Epithelial cell of prostate (primary cell): ENCODE data around the gene KRT9.
A peak's percentile ranks its signal among the peaks of the same experiment; 100 is the strongest.
"Not testable (repeated sequence)": the region's sequence is repeated elsewhere in the genome, so short reads cannot be mapped to it uniquely, and the experiment has no call there.

Experiments
- DNase-seq: peaks from one replicate; pipeline ENCODE4 v3.0.0-alpha.2; 2011; ENCODE audit warnings: low read depth, low spot score
- H3K27ac ChIP-seq: fragments of 450-650 bp; 2 replicates; pipeline ENCODE4 v1.5.1; 2017; ENCODE audit warnings: mild to moderate bottlenecking

Gene KRT9

DNA sequence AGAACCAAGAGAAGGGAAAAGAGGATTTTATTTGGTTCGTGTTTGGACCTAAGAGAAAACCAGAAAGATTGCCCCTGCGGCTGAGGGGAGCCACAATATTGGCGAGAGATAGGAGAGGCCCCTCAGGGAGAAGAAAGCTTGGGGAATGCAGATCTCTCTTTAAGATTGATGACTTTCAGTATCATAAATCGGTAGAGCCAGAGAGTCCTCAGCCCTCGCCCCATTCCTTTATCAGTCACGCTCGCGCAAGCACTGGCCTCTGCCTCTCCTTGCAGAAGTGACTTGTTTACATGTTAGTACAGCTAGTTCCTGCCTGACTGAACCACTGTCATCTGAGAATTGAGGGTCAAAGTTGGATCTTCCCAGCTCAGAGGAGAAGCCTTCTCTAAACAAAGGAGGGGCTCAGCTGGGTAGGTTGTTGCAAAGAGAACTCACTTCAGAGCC, 22.2 kb downstream of the KRT9 start:
- H3K27ac ChIP-seq = peak overlapping the region; percentile 97
- no peak for DNase-seq

DNA sequence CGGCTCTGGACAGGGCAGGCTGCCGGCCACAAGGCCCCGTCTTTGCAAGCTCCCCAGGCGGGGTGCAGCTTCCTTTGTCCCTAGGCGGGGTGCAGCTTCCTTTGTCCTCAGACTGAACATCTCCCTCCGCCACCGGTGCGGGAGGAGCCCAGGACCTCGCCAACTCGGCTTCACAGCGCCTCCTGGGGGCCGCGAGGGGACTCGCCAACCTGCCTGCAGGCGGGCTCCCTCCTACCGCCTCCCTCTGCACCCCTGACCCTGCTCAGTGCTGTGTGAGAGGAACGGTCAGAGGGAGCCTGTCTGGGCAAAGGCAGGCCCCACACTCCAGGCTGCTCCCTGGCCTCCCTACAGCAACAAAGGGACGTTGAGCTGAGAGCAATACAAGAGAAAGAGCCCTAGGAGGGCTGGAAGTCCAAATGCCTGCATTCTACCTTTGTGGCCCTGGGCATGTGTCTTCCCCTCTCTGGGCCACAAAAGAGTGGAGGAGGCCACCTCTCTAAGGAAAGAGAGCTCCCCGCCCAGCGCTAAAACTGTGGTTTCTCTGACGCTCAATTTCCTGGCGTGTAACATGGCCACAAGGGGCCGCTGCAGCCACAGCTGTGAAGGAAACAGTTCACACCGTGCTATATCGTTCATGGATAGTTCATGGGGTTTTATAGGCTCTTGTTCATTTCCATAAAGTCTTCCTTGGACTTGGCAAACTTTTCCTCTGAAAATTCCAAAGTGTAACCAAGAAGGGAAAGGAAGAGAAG, 22.8 kb downstream of the KRT9 start:
- no peak for DNase-seq
- H3K27ac ChIP-seq = peak overlapping the region; percentile 97

DNA sequence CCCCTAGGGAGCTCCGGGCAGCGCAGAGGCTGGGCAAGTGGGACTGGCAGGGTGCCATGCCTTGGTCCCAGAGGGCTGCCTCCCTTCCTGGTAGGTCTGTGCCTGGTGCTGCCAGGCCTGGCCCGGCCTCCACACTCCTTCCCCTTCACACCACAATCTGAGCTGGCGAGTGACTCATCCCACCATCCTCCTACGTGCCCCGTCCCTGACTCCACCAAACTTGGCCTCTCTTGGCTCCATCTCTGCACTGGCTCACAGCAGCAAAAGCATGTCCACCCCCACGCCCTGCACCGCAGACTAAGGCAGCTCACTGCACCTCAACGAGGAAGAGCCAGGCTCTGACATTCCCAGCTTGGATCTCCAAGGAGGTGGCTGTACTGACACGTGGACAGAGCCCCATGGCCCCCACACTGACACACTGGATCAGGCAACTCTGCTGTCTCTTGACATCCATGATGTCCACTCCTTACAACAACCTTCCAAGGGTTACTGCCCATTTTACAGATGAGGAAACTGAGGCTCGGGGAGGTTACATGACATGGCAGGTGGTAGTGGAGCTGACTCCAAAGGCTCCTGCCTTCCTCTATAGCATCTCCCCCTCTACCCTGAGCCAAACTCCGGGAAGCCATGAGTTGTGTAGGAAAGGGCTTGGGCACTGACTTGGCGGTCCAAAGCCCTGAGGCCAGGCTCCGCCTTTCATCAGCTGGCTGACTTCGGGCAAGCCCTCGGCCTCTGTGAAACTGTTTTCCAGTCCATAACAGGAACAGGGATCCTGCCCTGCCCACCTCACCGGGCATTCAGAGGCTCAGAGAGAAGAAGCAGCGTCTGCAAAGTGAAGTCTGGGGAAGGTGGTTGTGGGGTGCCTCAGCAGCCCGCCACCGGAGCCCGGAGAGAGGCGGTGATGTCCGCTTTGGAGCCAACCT, 23.7 kb downstream of the KRT9 start:
- peak overlapping the region; percentile 97 for H3K27ac ChIP-seq
- DNase-seq = peak; percentile 97

GRCh38 chr17:41547378-41547841, 24.4 kb downstream of the KRT9 start:
- peak overlapping the region; percentile 97 for H3K27ac ChIP-seq
- no peak for DNase-seq

GRCh38 chr17:41546819-41547218, 25.0 kb downstream of the KRT9 start:
- DNase-seq = no peak
- H3K27ac ChIP-seq = peak overlapping the region; percentile 97

GRCh38 chr17:41545829-41546410, 25.9 kb downstream of the KRT9 start:
- no peak for DNase-seq

GRCh38 chr17:41544935-41545334, 26.9 kb downstream of the KRT9 start:
- DNase-seq = no peak
- H3K27ac ChIP-seq = peak overlapping the region; percentile 50

More at GRCh38 chr17:41545829-41546410, 25.9 kb downstream of the KRT9 start:
- no peak overlapping the region for H3K27ac ChIP-seq

GRCh38 chr17:41544491-41544892, 27.4 kb downstream of the KRT9 start:
- DNase-seq = no peak
- H3K27ac ChIP-seq = peak overlapping the region; percentile 50

DNA sequence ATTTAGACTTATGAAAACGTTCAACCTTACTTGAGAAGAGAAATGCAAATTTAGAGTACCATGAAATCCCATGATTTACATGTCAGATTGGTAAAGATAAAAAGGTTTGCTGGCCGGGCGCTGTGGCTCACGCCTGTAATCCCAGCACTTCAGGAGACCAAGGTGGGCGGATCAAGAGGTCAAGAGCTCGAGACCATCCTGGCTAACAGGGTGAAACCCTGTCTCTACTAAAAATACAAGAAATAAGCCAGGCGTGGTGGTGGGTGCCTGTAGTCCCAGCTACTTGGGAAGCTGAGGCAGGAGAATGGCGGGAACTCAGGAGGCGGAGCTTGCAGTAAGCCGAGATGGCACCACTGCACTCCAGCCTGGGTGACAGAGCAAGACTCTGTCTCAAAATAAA, 29.1 kb downstream of the KRT9 start:
- DNase-seq, H3K27ac ChIP-seq: not testable (repeated sequence)

DNA sequence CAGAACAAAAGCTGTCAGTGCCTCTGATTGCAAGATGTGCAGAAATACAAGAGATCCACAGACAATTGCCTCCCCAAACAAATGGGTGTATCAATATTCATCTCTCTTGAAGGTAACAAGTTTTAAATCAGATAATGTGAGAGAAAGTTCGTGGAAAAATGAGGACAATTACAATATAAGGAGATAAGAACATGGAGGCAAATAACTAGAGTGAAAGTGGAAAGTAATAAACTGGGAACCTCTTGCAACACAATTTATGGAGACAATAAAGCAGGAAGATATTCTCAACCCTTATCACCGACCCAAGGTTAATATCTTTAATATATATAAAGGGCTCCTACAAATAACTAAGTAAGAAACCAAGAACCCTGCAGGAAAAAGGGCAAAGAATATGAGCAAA, 29.5 kb downstream of the KRT9 start:
- DNase-seq = no peak
- H3K27ac ChIP-seq = no peak overlapping the region

DNA sequence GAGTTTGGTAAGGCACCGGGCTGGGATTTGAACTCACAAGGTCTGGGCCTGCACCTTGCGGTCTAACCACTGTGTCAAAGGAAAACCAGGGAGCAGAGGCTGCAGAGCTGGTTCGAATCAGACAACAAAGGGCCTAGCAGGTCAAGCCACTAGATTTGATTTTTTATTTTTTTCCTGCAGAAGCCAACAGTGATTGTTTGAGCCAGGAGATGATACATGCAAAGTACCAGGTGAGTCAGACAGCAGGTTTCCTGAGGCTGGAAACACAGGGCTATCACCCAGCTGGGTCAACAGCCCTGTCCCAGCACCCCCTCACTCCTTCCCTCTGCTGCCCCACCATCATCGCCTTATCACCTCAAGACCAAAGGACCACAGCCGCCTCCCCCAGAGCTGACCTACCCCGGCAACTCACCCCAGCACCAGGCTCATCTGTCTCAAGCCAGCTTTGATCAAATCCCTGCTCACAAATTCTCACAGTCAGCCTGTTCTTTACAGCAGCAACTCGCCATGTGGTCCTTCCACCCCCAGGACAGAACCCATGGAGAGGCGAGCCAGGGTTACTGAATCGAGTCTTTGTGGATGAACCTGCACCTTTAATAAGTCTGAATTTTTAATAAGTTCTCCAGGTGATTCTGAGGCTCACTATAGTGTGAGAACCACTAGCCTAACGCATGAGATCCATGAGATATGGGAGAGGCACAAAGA, 30.8 kb downstream of the KRT9 start:
- no peak for DNase-seq
- peak overlapping the region; percentile 32 for H3K27ac ChIP-seq

DNA sequence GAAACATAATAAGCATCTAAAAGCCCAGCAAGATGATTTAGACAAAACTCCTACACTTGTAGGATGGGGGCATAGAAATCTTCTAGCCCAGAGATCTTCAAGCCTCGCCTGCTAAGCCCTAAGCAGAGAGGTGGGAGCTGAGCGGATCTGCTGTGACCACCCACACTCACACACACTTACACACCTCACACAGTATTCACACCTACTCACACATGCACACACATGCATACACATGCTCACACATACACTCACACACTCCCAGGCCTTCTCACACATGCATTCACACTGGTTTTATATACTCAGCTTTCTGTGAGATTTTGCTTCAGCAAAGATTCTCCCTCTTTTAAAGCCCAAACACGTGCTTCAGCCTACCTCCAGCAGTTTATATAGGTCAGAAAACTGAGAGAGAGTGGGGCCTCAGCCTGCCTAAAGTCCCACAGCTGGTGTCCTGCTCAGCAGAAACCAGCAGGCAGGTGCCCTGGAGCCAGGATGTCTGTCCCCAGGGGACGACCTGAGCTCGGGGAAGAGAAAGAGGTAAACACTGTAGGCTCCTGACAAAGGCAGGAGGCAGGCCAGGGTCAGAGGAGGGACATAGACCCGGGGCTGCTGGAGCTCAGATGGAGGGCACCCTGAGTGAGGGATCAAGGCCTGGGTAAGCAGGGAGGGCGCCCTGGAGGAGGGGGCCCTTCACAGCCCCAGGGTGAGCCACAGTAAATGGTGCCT, 31.7 kb downstream of the KRT9 start:
- no peak for DNase-seq
- peak overlapping the region; percentile 32 for H3K27ac ChIP-seq

GRCh38 chr17:41539071-41539492, 32.8 kb downstream of the KRT9 start:
- peak overlapping the region; percentile 66 for H3K27ac ChIP-seq
- DNase-seq = no peak

DNA sequence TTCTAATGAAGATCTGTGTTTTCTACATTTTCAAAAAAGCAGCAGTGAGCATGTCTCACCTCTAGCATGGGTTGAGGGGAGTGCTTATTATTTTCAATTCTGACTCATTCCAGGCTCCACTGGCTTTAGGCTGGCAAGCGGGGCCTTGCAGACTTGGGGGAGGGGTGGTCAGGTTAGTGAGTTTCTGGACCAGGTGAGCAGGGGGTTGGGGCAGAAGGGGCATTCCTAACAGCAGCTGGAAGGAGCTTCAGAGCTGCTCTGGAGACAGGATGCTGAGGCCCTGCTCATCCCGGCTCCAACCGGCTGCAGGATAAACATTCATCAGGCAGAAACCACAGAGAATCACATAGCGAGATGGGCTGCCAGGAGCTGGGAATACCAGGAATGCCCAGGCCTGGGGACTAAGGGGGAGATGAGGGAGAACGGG, 33.3 kb downstream of the KRT9 start:
- peak overlapping the region; percentile 66 for H3K27ac ChIP-seq
- DNase-seq = no peak

GRCh38 chr17:41537990-41538389, 33.9 kb downstream of the KRT9 start:
- H3K27ac ChIP-seq = peak overlapping the region; percentile 66

DNA sequence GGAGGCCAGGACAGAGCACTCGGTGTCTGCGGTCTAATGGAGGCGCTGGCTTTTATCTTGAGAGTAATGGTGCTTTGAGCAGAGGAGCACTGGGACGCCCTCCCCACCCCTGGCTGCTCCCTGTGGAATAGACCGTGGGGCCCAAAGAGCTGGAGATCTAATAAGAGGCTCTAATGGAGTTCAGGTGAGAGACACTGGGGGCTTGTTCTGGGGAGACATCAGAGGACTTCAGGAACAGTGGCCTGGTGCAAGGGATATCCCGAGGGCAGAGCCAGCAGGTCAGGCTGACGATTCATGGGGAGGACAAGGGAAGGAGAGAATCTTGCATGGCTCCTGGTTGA, 34.3 kb downstream of the KRT9 start:
- DNase-seq = no peak
- H3K27ac ChIP-seq = peak overlapping the region; percentile 66

More at GRCh38 chr17:41537990-41538389, 33.9 kb downstream of the KRT9 start:
- DNase-seq = no peak

- peak overlapping the region; percentile 66 for H3K27ac ChIP-seq
These were observed 34.9 kb downstream of the KRT9 start for GRCh38 chr17:41536741-41537613.

DNA sequence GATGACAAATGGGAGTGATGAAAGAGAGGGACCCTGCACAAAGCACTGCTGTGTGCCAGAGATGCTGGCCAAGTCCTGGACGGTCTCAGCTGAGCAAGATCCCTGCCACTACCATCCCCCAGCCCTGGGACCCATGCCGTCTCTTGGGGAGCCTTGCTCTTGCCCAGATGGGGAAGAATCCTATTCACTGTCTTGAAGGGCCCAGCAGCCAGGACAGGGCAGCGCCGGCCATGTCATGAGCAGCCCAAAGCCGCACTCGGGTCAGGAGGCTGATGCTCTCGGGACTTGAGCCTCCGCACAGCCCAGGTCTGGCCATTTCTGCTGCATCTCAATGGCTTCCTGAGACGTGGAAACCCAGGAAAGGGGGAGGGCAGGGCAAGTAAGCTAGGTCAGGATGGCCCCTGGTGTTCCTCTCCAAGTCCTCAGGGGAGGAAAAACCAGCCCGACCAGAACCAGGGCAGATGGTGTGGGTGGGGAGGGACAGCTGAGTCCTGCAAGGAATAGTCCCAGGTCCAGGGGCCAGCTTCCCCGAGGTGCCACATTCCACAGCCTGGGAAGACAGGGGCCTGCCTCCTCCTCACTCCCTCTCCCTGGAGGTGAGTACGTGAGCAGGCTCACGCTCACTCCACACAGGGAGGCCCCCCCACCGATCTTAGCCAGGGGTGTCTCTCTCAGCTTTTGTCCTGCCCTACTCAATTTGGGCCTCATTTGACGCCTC, 35.9 kb downstream of the KRT9 start:
- H3K27ac ChIP-seq = no peak overlapping the region
- DNase-seq = no peak

More at GRCh38 chr17:41536741-41537613, 34.9 kb downstream of the KRT9 start:
- no peak for DNase-seq
